ENCODE data around the gene ETNPPL.

GRCh38 chr4:108693211-108693610, 69.6 kb downstream of the ETNPPL start:
- no peak for TF ChIP-seq CTCF (IDR thresholded peaks at IDR 0.05; ENCODE audit: insufficient read depth, low read length, poor library complexity, severe bottlenecking)
- TF ChIP-seq EZH2phosphoT487 (conservative IDR thresholded peaks at IDR 0.05; ENCODE audit: low read length) = no peak

Data from SU-DHL-6 (cell line).